SK-N-SH (cell line): ENCODE results near the gene DIMT1.
A peak's percentile ranks its signal among the peaks of the same experiment; 100 is the strongest.

ENCODE experiments used
- SMC3 ChIP-seq: IDR thresholded peaks from 2 replicates; pipeline ENCODE4 v1.6.1; 2012; ENCODE audit warnings: low read depth, low read length, improper control_type of control experiment
- TF ChIP-seq, protein P1 (sequence below): fragments of 200-600 bp; sonication (generic); IDR thresholded peaks from 2 replicates; pipeline ENCODE4 v1.6.1; 2017; ENCODE audit warnings: antibody characterized with exemption, mild to moderate bottlenecking, moderate library complexity

DNA sequence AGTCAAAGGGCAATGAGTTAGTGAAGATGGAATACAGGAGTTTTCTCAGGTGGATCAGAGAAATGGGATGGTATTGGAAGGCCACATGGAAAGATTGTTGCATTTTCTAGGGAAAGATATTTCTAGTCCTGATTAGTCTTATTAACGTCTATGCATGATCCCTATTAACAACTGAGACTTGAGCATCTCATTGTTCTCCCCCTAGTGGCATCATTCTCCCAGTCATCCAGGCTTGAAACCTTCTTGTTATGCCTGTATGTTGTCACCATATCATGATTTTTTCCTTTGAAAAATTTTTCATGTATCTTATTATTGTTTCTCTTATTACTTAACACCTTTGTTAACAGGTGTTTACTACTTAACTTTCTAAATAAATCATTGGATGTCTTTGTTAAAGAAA is 63.3 kb downstream of the DIMT1 start:
- TF ChIP-seq, protein P1, sequence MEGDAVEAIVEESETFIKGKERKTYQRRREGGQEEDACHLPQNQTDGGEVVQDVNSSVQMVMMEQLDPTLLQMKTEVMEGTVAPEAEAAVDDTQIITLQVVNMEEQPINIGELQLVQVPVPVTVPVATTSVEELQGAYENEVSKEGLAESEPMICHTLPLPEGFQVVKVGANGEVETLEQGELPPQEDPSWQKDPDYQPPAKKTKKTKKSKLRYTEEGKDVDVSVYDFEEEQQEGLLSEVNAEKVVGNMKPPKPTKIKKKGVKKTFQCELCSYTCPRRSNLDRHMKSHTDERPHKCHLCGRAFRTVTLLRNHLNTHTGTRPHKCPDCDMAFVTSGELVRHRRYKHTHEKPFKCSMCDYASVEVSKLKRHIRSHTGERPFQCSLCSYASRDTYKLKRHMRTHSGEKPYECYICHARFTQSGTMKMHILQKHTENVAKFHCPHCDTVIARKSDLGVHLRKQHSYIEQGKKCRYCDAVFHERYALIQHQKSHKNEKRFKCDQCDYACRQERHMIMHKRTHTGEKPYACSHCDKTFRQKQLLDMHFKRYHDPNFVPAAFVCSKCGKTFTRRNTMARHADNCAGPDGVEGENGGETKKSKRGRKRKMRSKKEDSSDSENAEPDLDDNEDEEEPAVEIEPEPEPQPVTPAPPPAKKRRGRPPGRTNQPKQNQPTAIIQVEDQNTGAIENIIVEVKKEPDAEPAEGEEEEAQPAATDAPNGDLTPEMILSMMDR, result peak; percentile 50
- 0 out of 2 replicates have a peak, but pooled peaks have one; percentile 14 for TF ChIP-seq SMC3
